ENCODE measurements around the gene ARID3A.

DNA sequence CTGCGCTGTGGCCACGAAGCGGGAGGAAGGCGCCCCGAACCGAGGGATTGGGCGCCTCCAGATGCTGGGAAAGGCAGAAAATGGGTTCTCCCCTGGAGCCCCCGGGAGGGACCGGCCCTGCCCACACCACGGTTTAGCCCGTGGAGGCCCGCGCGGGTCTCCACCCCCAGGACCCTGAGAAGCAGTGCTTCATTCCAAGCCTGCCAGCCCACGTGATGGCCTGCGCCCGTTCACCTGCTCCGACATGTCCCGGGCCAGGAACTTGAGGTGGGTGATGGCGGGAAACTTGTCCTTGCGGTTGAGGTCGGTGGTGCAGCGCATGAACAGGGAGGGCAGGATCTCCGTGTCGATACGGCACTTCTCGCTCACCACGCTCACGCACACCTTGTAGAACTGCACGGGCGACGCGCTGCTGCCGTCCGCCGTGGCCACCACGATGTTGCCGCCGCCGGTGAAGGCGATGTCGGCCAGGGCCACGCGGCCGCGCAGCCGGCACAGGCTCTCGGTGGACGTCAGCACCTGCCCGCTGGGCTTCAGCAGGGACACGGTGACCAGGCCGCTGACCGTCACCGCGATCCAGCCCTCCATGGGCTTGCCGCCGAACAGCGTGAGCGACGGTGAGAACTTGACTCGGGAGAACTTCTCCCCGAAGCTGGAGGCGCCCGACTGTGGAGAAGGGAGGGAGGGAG lies 40.2 kb upstream of the ARID3A start:
- no peak for TF ChIP-seq POLR2A (IDR thresholded peaks at IDR 0.05)
- TF ChIP-seq, protein P1, sequence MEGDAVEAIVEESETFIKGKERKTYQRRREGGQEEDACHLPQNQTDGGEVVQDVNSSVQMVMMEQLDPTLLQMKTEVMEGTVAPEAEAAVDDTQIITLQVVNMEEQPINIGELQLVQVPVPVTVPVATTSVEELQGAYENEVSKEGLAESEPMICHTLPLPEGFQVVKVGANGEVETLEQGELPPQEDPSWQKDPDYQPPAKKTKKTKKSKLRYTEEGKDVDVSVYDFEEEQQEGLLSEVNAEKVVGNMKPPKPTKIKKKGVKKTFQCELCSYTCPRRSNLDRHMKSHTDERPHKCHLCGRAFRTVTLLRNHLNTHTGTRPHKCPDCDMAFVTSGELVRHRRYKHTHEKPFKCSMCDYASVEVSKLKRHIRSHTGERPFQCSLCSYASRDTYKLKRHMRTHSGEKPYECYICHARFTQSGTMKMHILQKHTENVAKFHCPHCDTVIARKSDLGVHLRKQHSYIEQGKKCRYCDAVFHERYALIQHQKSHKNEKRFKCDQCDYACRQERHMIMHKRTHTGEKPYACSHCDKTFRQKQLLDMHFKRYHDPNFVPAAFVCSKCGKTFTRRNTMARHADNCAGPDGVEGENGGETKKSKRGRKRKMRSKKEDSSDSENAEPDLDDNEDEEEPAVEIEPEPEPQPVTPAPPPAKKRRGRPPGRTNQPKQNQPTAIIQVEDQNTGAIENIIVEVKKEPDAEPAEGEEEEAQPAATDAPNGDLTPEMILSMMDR (IDR thresholded peaks at IDR 0.05): no peak
